ES-I3 (cell line): ENCODE measurements around the gene TGFBR3L.

Experiments
- H3K36me3 ChIP-seq: 2 replicates; pipeline ENCODE4 v1.6.1; 2013; ENCODE audit warnings: mild to moderate bottlenecking, low read length, control low read depth, moderate library complexity; ENCODE audit not compliant: insufficient read depth
- H3K4me1 ChIP-seq: 2 replicates; pipeline ENCODE4 v1.6.1; 2013; ENCODE audit warnings: mild to moderate bottlenecking, control low read depth, low read length; ENCODE audit not compliant: insufficient read depth
- H3K9ac ChIP-seq: 2 replicates; pipeline ENCODE4 v1.6.1; 2013; ENCODE audit warnings: low read depth, mild to moderate bottlenecking, low read length, moderate library complexity
- H3K9me3 ChIP-seq: 2 replicates; pipeline ENCODE4 v1.6.1; 2013; ENCODE audit warnings: mild to moderate bottlenecking, low read length, moderate library complexity; ENCODE audit not compliant: control insufficient read depth, insufficient read depth

TGFBR3L gene

DNA sequence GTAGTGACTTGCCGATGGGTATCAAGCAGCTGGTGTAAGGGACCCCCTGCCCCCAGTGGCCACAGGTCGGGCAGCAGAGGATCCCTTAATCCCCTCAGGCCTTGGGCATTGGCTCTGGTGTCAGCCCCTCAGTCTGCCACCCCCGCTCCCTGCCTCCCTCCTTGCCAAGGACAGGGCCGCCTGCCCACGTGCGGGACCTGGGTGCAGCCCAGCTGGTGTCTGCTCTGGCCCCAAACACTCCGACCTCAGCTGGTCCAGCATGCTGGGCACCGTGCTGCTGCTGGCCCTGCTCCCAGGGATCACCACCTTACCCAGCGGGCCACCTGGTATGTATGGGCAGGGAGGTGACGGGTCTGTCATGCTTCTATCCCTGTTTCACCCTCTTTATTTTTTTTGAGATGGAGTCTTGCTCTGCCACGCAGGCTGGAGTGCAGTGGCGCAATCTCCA is at the start of gene TGFBR3L:
TGFBR3L (plus strand) TSS at position 233 of the 448 bp plus-strand sequence.
- Histone ChIP-seq H3K9ac (no peak within 1 kb of the TSS), H3K9me3 (no peaks in the 10 kb centered on the region), H3K4me1 (no peaks in the 10 kb centered on the region; the same call in 1 of the 2 replicates), H3K36me3 (no peaks in the 10 kb centered on the region)

DNA sequence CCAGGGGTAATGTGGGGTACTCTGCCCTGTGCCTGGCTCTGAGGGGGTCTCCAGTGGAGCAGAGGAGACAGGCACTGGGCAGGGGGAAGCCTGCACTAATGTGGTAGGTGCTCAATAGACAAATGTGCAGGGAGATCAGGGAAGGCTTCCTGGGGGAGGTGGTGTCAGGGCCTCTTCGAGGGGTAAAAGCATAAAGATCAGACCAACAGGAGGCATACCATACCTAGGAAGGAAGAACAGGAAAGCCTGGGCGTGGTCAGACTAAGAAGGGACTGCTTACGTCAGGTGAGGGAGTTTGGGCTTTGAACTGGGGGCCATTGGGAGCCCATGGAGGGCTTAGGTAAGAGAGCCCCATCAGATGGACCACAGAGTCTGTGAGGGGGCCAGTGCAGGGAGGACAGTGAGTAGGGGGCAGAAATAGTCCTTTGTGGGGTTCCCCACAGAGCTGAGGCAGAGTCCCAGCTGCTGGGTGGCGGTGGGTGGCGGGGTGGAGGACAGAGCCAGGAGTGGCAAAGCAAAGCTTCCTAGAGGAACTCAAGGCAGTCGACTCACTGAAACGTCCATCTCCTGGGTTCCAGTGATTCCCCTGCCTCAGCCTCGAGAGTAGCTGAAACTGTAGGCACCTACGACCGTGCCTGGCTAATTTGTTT is 49.2 kb upstream of the TGFBR3L start:
- Histone ChIP-seq H3K9me3 (no peaks in the 10 kb centered on the region), H3K36me3 (no peaks in the 10 kb centered on the region), H3K4me1 (peaks cover 17% of the 10 kb centered on the region), H3K9ac (no peak overlapping the region)

DNA sequence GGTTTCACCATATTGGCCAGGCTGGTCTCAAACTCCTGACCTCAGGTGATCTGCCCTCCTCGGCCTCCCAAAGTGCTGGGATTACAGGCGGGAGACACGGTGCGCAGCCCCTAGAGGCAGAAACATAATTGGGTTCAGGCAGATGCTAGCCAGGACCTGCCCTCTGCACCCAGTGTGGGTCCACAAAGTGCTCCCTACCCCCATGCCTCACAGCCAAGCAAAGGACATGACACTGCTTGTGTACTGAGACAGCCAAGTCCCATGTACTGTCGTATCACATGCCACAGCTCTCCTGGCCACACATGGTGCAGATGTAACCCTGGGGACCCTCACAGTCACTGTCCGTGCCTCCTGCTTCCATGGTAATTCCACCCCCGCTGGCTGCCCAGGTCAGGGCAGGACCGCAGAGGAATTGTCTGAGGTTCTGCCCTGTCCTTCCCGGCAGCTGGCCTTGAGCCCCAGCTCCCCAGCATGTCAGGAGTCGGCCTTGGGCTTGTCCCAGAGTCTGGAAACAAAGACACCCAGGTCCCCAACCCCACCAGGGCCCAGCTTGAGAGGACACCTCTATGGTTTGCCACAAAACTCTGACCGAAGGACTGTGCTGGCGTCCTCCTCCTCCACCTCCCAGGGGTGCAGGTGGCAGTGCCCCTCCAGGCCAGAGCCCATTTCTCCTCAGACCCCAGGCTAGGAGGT is 48.1 kb upstream of the TGFBR3L start:
- no peaks in the 10 kb centered on the region for H3K36me3 ChIP-seq
- peaks cover 7% of the 10 kb centered on the region; the same call in 1 of the 2 replicates for H3K4me1 ChIP-seq
- no peak overlapping the region for H3K9ac ChIP-seq
- no peaks in the 10 kb centered on the region for H3K9me3 ChIP-seq

DNA sequence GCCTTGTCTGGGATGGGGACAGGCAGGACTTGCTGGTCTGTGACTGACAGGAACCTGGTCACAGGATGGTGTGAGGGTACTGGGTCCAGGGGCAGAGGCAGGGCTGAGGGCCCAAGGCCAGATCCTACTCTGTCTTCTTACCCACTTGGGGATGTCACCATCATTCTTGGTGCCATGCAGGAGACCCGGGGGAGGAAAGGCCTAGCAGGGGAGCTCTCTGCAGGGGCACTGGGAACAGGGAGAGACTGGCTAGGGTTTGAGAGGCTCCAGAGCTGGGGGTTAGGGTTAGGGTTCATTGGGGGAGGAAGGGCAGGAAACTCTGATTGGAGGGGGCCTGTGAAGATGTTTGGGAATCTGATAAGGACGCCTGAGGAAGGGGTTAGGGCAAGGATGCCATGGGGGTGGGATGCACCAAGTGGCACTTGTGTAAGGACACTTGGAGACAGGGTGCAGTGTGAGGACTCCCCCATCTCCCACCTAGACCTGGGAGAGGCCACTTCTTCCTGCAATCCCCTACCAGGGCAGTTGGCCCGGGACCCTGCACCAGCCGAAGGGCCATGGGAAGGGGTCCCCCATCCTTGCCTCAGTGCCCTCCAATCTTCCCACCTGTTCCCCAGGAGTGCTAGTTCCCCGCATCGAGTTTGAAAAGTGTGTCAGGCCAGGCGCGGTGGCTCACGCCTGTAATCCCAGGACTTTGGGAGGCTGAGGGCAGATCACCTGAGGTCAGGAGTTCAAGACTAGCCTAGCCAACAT is 47.4 kb upstream of the TGFBR3L start:
- H3K9me3 ChIP-seq: no peaks in the 10 kb centered on the region
- no peaks in the 10 kb centered on the region for H3K36me3 ChIP-seq
- H3K4me1 ChIP-seq: peaks cover 5% of the 10 kb centered on the region; the same call in 1 of the 2 replicates
- H3K9ac ChIP-seq: no peak overlapping the region

DNA sequence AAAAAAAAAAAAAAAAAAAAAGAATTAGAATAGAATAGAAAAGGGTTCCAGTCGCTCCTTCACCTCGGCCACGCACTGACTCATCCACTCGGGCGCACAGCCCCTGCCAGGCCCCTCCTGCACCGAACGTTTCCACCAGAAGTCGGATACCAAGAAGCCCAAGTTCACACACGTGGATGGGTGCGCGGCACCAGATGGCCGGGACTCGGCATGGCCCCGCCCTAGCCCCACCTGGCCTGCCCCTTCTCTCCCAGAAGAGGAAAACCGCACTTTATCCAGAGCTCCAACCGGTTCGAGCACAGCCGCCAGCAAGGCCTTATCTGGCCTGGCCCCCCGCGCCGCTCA is 46.3 kb upstream of the TGFBR3L start:
- H3K9me3 ChIP-seq: no peaks in the 10 kb centered on the region
- H3K9ac ChIP-seq: peak overlapping the region; percentile 56; the same call in 1 of the 2 replicates
- no peaks in the 10 kb centered on the region for H3K36me3 ChIP-seq
- H3K4me1 ChIP-seq: peaks cover 5% of the 10 kb centered on the region; the same call in 1 of the 2 replicates

DNA sequence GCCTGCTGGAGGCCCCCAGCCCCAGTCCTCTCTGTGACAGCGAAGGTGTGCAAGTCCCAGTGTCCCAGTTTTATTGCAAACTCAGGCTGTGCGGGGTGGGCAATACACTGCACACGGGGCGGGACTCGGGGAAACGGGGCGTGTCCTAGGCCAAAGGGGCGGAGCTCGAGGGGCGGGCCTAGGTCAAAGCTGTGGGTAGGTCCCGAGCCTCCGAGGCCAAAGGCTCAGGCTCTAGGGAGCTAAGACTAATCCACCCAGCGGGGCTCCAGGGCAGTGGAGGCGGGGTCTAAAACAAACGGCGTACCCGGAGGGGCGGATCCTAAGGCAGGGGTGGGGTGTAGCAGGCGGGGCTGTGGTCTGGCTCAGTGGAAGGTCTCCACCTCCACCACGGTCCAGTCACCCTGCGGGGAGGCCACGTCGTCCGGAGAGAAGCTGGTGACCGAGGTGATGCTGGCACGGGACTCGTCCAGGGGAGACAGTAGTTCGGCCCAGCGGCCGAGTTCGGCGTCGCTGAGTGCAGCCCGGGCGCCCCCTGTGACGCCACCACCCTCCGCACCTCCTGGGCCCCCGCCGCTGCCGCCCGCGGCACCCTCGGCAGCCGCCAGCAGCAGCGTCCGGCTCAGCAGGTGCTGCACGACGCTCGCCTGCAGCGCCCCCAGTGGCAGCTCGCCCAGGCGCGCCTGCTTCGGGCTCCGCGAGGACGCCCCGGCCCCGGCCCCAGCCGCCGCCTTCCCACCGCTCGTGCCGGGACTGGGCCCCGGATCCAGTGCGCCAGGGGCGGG is 45.8 kb upstream of the TGFBR3L start:
- Histone ChIP-seq H3K9me3 (no peaks in the 10 kb centered on the region), H3K36me3 (no peaks in the 10 kb centered on the region), H3K4me1 (peaks cover 5% of the 10 kb centered on the region; the same call in 1 of the 2 replicates), H3K9ac (peak overlapping the region; percentile 56; the same call in 1 of the 2 replicates)

DNA sequence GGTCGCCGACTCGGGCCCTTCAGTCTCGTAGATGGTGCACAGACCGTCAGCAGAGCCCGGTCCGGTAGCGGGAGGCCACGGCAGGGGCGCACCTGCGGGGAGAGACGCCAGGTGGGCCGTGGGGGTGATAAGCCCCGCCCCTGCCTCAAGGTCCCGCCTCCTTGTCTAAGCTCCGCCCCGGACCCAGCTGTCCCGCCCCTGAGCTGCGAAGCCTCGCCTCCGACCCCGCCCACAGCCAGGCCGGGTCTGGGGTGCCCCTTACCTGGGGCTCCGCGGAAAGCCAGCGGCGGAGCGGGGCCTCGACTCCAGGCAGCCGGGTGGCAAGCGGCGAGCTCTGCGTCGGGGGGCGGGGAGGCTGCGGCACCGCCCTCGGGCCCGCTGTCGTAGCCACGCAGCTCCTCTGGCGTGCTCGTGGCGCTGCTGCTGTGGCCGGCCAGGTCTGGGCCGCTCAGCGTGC is 45.1 kb upstream of the TGFBR3L start:
- Histone ChIP-seq H3K9me3 (no peaks in the 10 kb centered on the region), H3K36me3 (no peaks in the 10 kb centered on the region), H3K9ac (peak overlapping the region; percentile 56; the same call in 1 of the 2 replicates), H3K4me1 (peaks cover 5% of the 10 kb centered on the region; the same call in 1 of the 2 replicates)

DNA sequence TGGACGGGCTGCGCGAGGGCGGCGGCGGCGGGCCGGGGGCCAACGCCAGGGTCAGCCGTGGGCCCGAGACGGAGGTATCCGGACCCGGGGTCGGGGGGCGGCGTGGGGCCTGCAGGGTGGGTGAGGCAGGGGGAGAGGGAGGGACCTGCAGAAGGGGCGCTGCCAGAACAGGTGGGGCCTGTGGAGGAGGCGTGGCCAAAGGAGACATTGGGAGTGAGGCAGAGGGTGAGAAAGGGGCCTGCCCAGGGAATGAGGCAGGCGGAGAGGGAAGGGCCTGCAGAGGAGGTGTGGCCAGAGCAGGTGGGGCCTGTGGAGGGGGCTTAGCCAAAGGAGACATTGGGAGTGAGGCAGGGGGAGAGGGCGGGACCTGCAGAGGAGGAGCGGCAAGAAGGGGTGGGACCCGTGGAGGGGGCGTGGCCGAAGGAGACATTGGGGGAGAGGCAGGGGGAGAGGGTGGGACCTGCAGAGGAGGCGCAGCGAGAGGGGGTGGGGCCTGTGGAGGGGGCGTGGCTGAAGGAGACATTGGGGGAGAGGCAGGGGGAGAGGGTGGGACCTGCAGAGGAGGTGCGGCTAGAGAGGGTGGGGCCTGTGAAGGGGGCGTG is 44.6 kb upstream of the TGFBR3L start:
- Histone ChIP-seq H3K9me3 (no peaks in the 10 kb centered on the region), H3K36me3 (no peaks in the 10 kb centered on the region), H3K9ac (peak overlapping the region; percentile 56; the same call in 1 of the 2 replicates), H3K4me1 (peaks cover 5% of the 10 kb centered on the region; the same call in 1 of the 2 replicates)

DNA sequence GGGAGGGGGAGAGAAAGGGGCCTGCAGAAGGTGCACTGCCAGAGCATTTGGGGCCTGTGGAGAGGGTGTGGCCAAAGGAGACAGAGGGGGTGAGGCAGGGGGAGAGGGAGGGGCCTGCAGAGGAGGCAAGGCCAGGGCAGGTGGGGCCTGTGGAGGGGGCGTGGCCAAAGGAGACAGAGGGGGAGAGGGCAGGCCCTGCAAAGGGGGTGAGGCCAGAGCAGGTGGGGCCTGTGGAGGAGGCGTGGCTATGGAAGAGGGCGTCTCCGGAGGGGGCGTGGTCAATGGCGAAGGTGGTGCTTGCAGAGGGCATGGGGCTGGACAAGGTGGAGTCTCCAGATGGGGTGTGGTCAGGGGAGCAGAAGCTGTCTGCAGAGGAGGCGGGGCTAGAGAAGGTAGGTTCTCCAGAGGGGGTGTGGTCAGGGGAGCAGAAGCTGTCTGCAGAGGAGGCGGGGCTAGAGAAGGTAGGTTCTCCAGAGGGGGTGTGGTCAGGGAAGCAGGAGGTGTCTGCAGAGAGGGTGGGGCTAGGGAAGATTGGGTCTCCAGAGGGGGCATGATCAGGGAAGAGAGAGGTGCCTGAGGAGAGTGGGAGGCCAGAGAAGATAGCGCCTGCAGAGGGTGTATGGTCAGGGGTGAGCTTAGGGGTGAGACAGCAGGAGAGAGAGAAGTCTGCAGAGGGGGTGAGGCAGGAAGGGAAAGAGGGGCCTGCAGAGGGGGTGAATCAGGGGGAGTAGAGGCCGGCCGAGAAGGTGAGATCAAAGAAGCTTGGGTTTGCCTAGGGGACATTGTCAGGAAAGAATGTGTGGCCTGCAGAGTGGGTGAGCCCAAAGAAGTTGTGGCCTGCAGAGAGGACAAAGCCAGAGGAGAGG is 43.8 kb upstream of the TGFBR3L start:
- no peaks in the 10 kb centered on the region for H3K9me3 ChIP-seq
- no peaks in the 10 kb centered on the region for H3K36me3 ChIP-seq
- H3K9ac ChIP-seq: peak overlapping the region; percentile 45; the same call in 1 of the 2 replicates
- H3K4me1 ChIP-seq: peaks cover 2% of the 10 kb centered on the region; the same call in 1 of the 2 replicates

DNA sequence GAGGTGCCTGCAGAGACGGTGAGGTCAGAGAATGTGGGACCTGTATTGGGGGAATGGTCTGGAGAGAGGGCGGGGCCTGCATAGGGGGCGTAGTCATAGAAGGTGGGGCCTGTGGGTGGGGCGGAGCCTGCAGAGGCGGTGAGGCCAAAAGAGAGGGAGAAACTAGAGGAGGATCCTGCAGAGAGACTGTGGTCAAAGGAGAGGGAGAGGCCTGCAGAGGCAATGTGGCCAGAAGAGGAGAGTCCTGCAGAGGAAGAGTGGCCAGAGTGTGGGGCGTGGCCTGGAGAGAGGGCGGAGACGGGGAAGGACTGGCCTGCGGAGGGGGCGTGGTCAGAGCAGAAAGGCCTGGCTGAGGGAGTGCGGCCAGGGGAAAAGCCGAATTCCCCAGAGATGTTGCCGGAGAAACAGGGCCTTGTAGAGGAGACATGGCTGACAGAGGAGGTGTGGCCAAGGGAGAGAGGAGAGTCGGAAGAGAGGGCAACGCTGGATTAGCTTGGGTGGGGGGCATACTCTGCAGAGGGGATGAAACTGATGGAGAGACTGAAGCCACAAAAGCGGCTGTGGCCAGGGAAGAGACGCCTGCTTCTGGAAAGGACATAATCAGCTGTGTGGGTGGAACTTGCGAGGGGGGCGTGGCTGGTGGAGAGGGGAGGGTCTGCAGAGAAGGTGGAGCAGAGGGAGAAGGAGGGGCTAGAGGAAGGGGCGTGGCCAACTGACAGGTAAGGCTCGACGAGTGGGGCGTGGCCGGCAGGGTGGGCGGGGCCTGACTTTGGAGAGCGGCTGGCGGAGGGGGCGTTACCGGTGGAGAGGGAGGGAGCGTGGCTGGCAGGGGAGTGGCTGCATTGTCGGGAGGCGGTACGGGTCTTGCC is 43.0 kb upstream of the TGFBR3L start:
- Histone ChIP-seq H3K9me3 (no peaks in the 10 kb centered on the region), H3K9ac (peak overlapping the region; percentile 45; the same call in 1 of the 2 replicates), H3K36me3 (no peaks in the 10 kb centered on the region), H3K4me1 (peaks cover 2% of the 10 kb centered on the region; the same call in 1 of the 2 replicates)

DNA sequence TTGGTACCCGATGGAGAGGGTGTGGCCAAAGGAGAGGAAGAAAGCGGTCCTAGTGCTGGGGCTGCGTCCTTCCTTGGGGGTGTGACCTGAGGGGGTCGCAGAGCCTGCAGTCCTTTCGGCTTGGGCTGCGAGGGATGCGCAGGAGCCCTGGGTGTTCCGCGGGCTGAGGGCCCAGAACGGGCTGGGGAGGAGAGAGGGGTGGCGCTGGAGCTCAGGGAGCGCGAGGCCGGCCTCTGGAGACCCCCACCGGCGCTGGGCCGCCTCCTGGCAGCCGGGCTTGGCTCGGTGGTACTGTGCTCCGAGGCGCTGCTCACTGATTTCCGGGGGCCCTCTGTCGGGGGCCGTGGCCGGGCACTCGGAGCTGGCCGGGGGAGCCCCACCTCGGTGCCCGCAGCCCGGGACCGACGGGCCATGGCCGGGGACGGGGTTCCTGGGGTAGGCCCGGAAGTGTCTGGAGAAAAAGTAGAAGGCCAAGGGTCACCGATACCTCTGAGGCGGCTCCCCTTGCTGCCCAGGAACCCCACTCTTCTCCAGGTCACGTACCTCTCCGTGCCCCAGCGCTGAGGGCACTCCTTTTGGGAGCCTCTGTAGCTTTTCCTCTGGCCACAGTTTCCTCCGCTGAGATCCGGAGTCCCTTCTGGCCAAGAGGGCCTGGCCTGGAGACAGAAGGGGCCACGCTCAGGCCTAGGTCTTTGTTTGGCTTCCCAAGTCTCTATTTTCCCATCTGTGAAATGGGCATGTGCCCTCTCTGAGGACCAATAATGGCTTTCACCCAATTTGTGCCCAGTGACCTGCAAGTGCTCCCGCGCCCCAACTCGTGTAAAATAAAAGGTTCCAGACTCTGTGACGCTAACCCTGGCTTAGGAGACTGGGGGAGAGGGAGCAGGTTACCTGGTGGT is 42.1 kb upstream of the TGFBR3L start:
- peaks cover 2% of the 10 kb centered on the region; the same call in 1 of the 2 replicates for H3K4me1 ChIP-seq
- peak overlapping the region; percentile 24; the same call in 1 of the 2 replicates for H3K9ac ChIP-seq
- no peaks in the 10 kb centered on the region for H3K9me3 ChIP-seq
- H3K36me3 ChIP-seq: no peaks in the 10 kb centered on the region
